Measurements from ENCODE around the gene HYAL3.
"Not testable (repeated sequence)": the region's sequence is repeated elsewhere in the genome, so short reads cannot be mapped to it uniquely, and the experiment has no call there.

The HYAL3 gene

GRCh38 chr3:50314816-50315215, 15.6 kb upstream of the HYAL3 start:
- DNase-seq (ENCODE audit: low read depth): no peak

- DNase-seq (ENCODE audit: low read depth): no peak
Measured at GRCh38 chr3:50314342-50314741, 15.1 kb upstream of the HYAL3 start.

GRCh38 chr3:50312041-50312440, 12.8 kb upstream of the HYAL3 start:
- DNase-seq (ENCODE audit: low read depth): not testable (repeated sequence)

- no peak for DNase-seq (ENCODE audit: low read depth)
Measured at GRCh38 chr3:50304601-50305000, 5.4 kb upstream of the HYAL3 start.

GRCh38 chr3:50303013-50303815, 4.0 kb upstream of the HYAL3 start, which contains the start of gene HYAL1:
Gene HYAL1, minus strand, starts transcription at chr3:50303574. Its CDS starts 618 bp downstream, at chr3:50302956.
- DNase-seq (ENCODE audit: low read depth): no peak

GRCh38 chr3:50302095-50303012, 3.1 kb upstream of the HYAL3 start:
- DNase-seq (ENCODE audit: low read depth): no peak

GRCh38 chr3:50300681-50301254, 1.6 kb upstream of the HYAL3 start:
- DNase-seq (ENCODE audit: low read depth): no peak

GRCh38 chr3:50299929-50300680, 900 bp upstream of the HYAL3 start:
- DNase-seq (ENCODE audit: low read depth): no peak

GRCh38 chr3:50299638-50299928, 378 bp upstream of the HYAL3 start:
- no peak for DNase-seq (ENCODE audit: low read depth)

GRCh38 chr3:50297896-50298725, 1.1 kb downstream of the HYAL3 start:
- DNase-seq (ENCODE audit: low read depth): no peak

- DNase-seq (ENCODE audit: low read depth): no peak
Measured at GRCh38 chr3:50297384-50297775, 1.8 kb downstream of the HYAL3 start.

- no peak for DNase-seq (ENCODE audit: low read depth)
Measured at GRCh38 chr3:50296721-50297383, 2.4 kb downstream of the HYAL3 start.

GRCh38 chr3:50295553-50296431, 3.4 kb downstream of the HYAL3 start:
- DNase-seq (ENCODE audit: low read depth): no peak

- no peak for DNase-seq (ENCODE audit: low read depth)
Measured at GRCh38 chr3:50294492-50295403, 4.5 kb downstream of the HYAL3 start.

- no peak for DNase-seq (ENCODE audit: low read depth)
Measured at GRCh38 chr3:50294089-50294488, 5.1 kb downstream of the HYAL3 start.

- DNase-seq (ENCODE audit: low read depth): no peak
Measured at GRCh38 chr3:50293079-50293801, 6.0 kb downstream of the HYAL3 start.

GRCh38 chr3:50292159-50293078, 6.8 kb downstream of the HYAL3 start, which contains the start of gene IFRD2:
Gene IFRD2, minus strand, starts transcription at chr3:50292429. Its CDS starts 155 bp downstream, at chr3:50292274.
- DNase-seq (ENCODE audit: low read depth): peak; percentile 75
